G401.6 (cell line): ENCODE results near the gene TMPRSS15.

ENCODE experiments used
- FAIRE-seq: peaks from 2 replicates; lab custom pipeline; 2012; peaks lifted over from hg19 to GRCh38; lab: Jason Lieb, UNC

The TMPRSS15 gene

DNA sequence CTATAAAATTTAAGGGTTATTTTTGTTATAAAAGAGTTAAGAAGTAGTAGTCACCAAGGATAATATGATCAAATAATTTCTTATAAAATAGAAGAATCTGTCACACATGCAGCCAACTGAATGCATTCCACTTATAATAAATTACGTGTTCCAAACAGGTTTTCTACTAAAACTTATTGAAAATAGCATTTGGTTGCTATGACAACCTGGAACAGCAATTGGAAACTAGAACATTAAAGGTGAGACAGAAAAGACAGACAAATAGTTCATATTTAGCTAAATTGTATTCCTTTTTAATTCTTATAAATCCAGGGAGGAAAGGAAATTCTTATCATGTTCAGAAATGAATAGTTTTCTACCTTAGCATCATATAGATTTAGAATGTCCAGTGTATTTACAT lies 168.0 kb downstream of the TMPRSS15 start:
- FAIRE-seq = no peak

DNA sequence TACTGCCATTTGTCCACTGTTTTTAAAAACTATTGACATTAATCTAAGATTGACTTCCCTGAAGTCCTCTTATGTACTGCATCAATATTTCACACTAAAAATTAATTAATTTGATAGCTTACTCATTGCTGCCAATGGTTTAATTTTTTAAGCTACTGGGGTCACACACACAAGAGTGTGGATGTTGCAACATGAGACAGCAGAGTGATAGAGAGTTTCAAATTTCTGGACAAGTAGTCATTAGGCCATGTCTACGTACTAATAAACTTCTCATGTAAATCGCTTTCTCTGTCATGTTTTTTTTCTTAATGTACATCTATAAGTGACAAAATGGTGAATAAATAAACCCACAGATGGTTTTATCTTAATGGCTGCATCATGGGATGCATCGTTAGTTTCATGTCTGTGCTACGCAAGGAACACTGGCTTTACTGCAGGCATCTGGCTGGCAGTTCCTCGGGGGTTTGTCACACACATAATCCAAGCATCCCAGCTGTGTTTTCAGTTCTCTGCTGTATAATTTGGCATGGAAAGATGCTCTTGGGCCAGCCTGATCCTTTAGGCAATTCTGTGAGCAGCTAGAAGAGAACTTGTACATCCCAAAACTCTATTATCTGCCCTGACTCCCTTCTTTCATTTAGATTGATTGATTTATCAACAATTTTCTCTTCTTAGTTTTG lies 175.4 kb downstream of the TMPRSS15 start:
- no peak for FAIRE-seq

DNA sequence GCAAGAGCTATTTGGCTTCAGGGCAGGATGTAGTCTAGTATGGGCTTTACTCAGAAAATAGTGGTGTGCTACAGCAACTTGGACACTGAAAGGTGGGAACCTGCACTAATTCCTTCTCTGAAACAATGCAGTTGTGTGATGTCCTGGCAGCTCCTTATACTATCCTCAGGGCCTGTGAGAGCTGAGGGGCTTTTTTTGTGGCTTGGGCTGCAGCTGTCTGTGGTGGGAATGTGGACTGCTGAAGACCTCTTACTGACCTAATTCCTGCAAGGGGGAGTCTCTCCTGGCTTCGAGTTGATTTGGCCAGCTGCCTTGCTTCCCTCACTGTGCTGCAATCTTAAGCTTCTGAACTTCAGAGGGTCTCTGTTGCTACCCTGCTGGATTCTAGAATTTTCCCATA lies 181.2 kb downstream of the TMPRSS15 start:
- FAIRE-seq = no peak

DNA sequence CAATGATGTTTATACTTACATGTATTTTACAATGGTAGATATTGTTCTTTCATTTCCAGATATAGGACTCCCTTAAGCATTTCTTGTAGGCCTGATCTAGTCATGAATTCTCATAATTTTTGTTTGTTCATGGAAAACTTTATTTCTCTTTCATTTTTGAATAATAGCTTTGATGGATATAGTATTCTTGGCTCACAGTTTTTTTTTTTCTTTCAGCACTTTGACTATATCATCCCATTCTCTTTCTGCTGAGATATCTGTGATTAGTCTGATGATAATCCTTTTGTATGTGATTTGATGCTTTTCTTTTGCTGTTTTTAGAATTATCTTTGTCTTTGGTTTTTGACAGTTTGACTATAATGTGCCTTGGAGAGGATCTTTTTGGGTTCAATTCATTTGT lies 183.1 kb downstream of the TMPRSS15 start:
- no peak for FAIRE-seq
